ENCODE results near the gene AKNAD1.

GRCh38 chr1:108817016-108817415, 39.9 kb downstream of the AKNAD1 start:
- TF ChIP-seq CTCF (IDR thresholded peaks at IDR 0.05) (no peak), POLR2A (IDR thresholded peaks at IDR 0.05) (no peak)

All from breast epithelium (tissue), 3 donors.